Thyroid gland (tissue), 4 donors: ENCODE measurements around the gene MAPK1. TPM values are rescaled to one million over a fixed set of nuclear protein-coding genes. Genes with fewer than 3 reads are reported as not detected.
"Not testable (repeated sequence)": the region's sequence is repeated elsewhere in the genome, so short reads cannot be mapped to it uniquely, and the experiment has no call there.

Source experiments
- DNase-seq, 2 donors: peaks; one replicate each; pipeline ENCODE4 v3.0.0-alpha.2; 2019
- H3K27ac ChIP-seq, 3 donors: fragments of 200-600 bp; sonication (generic); 1 replicate in 2 of 3; 2 replicates in 1 of 3; pipeline ENCODE4 v1.5.1; 2016 to 2019; ENCODE audit warnings: mild to moderate bottlenecking in 1 of 3, moderate library complexity in 1 of 3
- H3K27me3 ChIP-seq: fragments of 200-600 bp; sonication (generic); one replicate; pipeline ENCODE4 v1.5.1; 2019
- H3K36me3 ChIP-seq, 2 donors: fragments of 200-600 bp; sonication (generic); one replicate each; pipeline ENCODE4 v1.5.1; 2016 to 2019
- H3K4me1 ChIP-seq, 2 donors: fragments of 200-600 bp; sonication (generic); one replicate each; pipeline ENCODE4 v1.5.1; 2017 to 2019
- H3K4me3 ChIP-seq, 3 donors: fragments of 200-600 bp; sonication (generic); replicated peaks in 1 of 3; 1 replicate in 2 of 3; 2 replicates in 1 of 3; pipeline ENCODE4 v1.5.1; 2016; ENCODE audit warnings: mild to moderate bottlenecking in 1 of 3
- H3K9me3 ChIP-seq: fragments of 200-600 bp; sonication (generic); one replicate; pipeline ENCODE4 v1.5.1; 2017
- CTCF ChIP-seq, 6 experiments: fragments of 200-600 bp in 3 of 6; fragments of 450-650 bp in 3 of 6; sonication (generic) in 3 of 6; IDR thresholded peaks; one replicate each; pipeline ENCODE4 v1.5.1; 2016 to 2019; ENCODE audit warnings: antibody characterized with exemption in 6 of 6, mild to moderate bottlenecking in 2 of 6, inconsistent platforms in 1 of 6, moderate library complexity in 1 of 6
- POLR2A ChIP-seq, 2 donors: fragments of 450-650 bp; IDR thresholded peaks; one replicate each; pipeline ENCODE4 v1.6.1; 2017; ENCODE audit warnings: antibody characterized with exemption in 2 of 2, mild to moderate bottlenecking in 2 of 2, moderate library complexity in 1 of 2
- WGBS, 2 donors: methylation state at CpG; one replicate each; pipeline ENCODE4 v1.1.5; 2017; 5-methylcytosine and 5-hydroxymethylcytosine counted together
- intact Hi-C: fragments of 100-400 bp; cut with DNase I; formaldehyde crosslinking; loops from one replicate; pipeline ENCODE4 v1.15.1; 2023
- total RNA-seq, 4 donors: library from RNA; depleted of rRNA; stranded (reverse); fragments of >200 nt; gene quantifications; one replicate each; pipeline ENCODE4 v1.2.3, GENCODE V29; 2016

Gene MAPK1
- total RNA-seq, 4 donors from 2014 or later: 83.1 to 145 (median 97.9) TPM

- Histone ChIP-seq H3K27ac (no peak overlapping the region), H3K27me3 (no peaks in the 10 kb centered on the region), H3K4me1 (peaks cover 6 to 8% of the 10 kb centered on the region in 2 donors), H3K4me3 (no peak overlapping the region), H3K36me3 (no peaks in the 10 kb centered on the region), H3K9me3 (no peaks in the 10 kb centered on the region)
- TF ChIP-seq CTCF (IDR thresholded peaks at IDR 0.05) (no peak), POLR2A (IDR thresholded peaks at IDR 0.05) (no peak)
- no peak for DNase-seq
- WGBS, 2 donors: 80 to 89% methylated on average over 4 to 5 of the region's 5 CpGs
- intact Hi-C loops: loop anchor here (10.0 kb wide), 1 partner anchor 133 kb away; the partner anchor contains the start of gene MAPK1
Observed at GRCh38 chr22:21731503-21731902, 135.9 kb downstream of the MAPK1 start.

GRCh38 chr22:21730535-21731308 is 136.7 kb downstream of the MAPK1 start:
- no peak overlapping the region for H3K27ac ChIP-seq
- 91 to 97% methylated on average over 9 of the region's 9 CpGs for WGBS, 2 donors
- H3K9me3 ChIP-seq: no peaks in the 10 kb centered on the region
- no peaks in the 10 kb centered on the region for H3K36me3 ChIP-seq
- H3K27me3 ChIP-seq: no peaks in the 10 kb centered on the region
- no peak for DNase-seq
- intact Hi-C loops: loop anchor here (10.0 kb wide), 1 partner anchor 134 kb away; the partner anchor contains the start of gene MAPK1
- no peak overlapping the region for H3K4me3 ChIP-seq
- H3K4me1 ChIP-seq: peaks cover 6 to 8% of the 10 kb centered on the region in 2 donors
- TF ChIP-seq POLR2A (IDR thresholded peaks at IDR 0.05) (no peak), CTCF (IDR thresholded peaks at IDR 0.05) (no peak)

GRCh38 chr22:21729184-21729583 is 138.3 kb downstream of the MAPK1 start:
- 92 to 94% methylated on average over 3 of the region's 3 CpGs for WGBS, 2 donors
- DNase-seq, H3K9me3 ChIP-seq, H3K4me1 ChIP-seq, H3K4me3 ChIP-seq, H3K36me3 ChIP-seq, intact Hi-C loops, H3K27ac ChIP-seq, H3K27me3 ChIP-seq: not testable (repeated sequence)

DNA sequence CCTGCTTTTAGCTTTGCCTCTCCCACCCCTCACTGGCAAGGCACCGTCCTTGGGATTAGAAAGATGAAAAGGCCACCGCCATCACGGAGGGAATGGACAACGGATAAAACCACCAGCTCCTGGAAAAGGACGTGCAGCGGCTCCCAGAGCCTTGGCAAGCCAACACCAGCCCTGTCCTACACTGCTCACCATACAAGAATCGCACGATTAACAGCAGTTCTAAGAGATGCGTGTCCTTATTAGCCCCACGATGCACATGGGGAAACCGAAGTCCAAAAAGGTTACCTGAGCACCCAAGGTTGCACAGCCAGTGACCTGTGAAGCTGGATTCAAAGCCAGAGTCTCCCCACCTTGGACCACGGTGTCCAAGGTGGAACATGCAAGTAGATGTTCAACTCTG is 139.2 kb downstream of the MAPK1 start:
- Histone ChIP-seq H3K9me3 (no peaks in the 10 kb centered on the region), H3K4me3 (no peak overlapping the region), H3K27me3 (no peaks in the 10 kb centered on the region), H3K36me3 (no peaks in the 10 kb centered on the region), H3K4me1 (no peaks in the 10 kb centered on the region), H3K27ac (no peak overlapping the region)
- TF ChIP-seq CTCF (IDR thresholded peaks at IDR 0.05): no peak
- DNase-seq: no peak
- intact Hi-C loops: no loop called here
- WGBS, 2 donors: 83 to 92% methylated on average over 12 of the region's 12 CpGs

- 95 to 97% methylated on average over 10 of the region's 10 CpGs for WGBS, 2 donors
- H3K4me1 ChIP-seq: no peaks in the 10 kb centered on the region
- H3K27ac ChIP-seq: no peak overlapping the region
- TF ChIP-seq POLR2A (IDR thresholded peaks at IDR 0.05): no peak
- no peak for TF ChIP-seq CTCF (IDR thresholded peaks at IDR 0.05)
- intact Hi-C loops: no loop called here
- no peak for DNase-seq
- H3K36me3 ChIP-seq: no peaks in the 10 kb centered on the region
- no peaks in the 10 kb centered on the region for H3K9me3 ChIP-seq
- no peaks in the 10 kb centered on the region for H3K27me3 ChIP-seq
- no peak overlapping the region for H3K4me3 ChIP-seq
Observed at GRCh38 chr22:21727768-21728167, 139.7 kb downstream of the MAPK1 start.
